WERI-Rb-1 (cell line): ENCODE measurements around the gene SLC9C2.
A peak's percentile ranks its signal among the peaks of the same experiment; 100 is the strongest.

Experiments
- DNase-seq: peaks from one replicate; pipeline ENCODE4 v3.0.0-alpha.2; 2020
- H3K27ac ChIP-seq: fragments of 250-450 bp; sonication (Bioruptor Pico); 2 replicates; pipeline ENCODE4 v1.5.1; 2020; ENCODE audit warnings: mild to moderate bottlenecking, moderate library complexity
- H3K27me3 ChIP-seq: fragments of 250-450 bp; sonication (Bioruptor Pico); 2 replicates; pipeline ENCODE4 v1.5.1; 2021; ENCODE audit warnings: mild to moderate bottlenecking, low read depth, moderate library complexity; ENCODE audit not compliant: insufficient read depth, severe bottlenecking
- H3K36me3 ChIP-seq: fragments of 250-450 bp; sonication (Bioruptor Pico); 2 replicates; pipeline ENCODE4 v1.5.1; 2020; ENCODE audit warnings: mild to moderate bottlenecking, moderate library complexity
- H3K4me3 ChIP-seq: 2 replicates; pipeline ENCODE4 v1.5.1; 2011; ENCODE audit warnings: low read depth, mild to moderate bottlenecking, control low read depth, low read length
- H3K9me3 ChIP-seq: fragments of 250-450 bp; sonication (Bioruptor Pico); 2 replicates; pipeline ENCODE4 v1.5.1; 2021; ENCODE audit warnings: mild to moderate bottlenecking, moderate library complexity; ENCODE audit not compliant: severe bottlenecking
- CTCF ChIP-seq: IDR thresholded peaks from 2 replicates; pipeline ENCODE4 v1.5.1; 2011; ENCODE audit warnings: low read depth, mild to moderate bottlenecking, control low read depth, inconsistent platforms, low read length

Gene SLC9C2

GRCh38 chr1:173489149-173489600 is 113.7 kb downstream of the SLC9C2 start:
- H3K27me3 ChIP-seq = no peaks in the 10 kb centered on the region
- H3K9me3 ChIP-seq = no peaks in the 10 kb centered on the region
- no peak overlapping the region for H3K27ac ChIP-seq
- H3K36me3 ChIP-seq = peaks cover 43% of the 10 kb centered on the region
- TF ChIP-seq CTCF = 0 out of 2 replicates have a peak, but pooled peaks have one; percentile 11
- peak; percentile 79 for DNase-seq
- no peak overlapping the region for H3K4me3 ChIP-seq

GRCh38 chr1:173488001-173488400 is 114.9 kb downstream of the SLC9C2 start:
- Histone ChIP-seq H3K27ac (no peak overlapping the region), H3K9me3 (no peaks in the 10 kb centered on the region), H3K36me3 (peaks cover 52% of the 10 kb centered on the region), H3K27me3 (no peaks in the 10 kb centered on the region), H3K4me3 (no peak overlapping the region)
- TF ChIP-seq CTCF = no peak
- DNase-seq = no peak

- H3K9me3 ChIP-seq = no peaks in the 10 kb centered on the region
- H3K4me3 ChIP-seq = no peak overlapping the region
- no peak overlapping the region for H3K27ac ChIP-seq
- no peak for DNase-seq
- no peaks in the 10 kb centered on the region for H3K27me3 ChIP-seq
- no peak for TF ChIP-seq CTCF
- H3K36me3 ChIP-seq = peaks cover 78% of the 10 kb centered on the region
Measured at GRCh38 chr1:173485401-173485800, 117.5 kb downstream of the SLC9C2 start.

- H3K27me3 ChIP-seq = no peaks in the 10 kb centered on the region
- no peaks in the 10 kb centered on the region for H3K9me3 ChIP-seq
- peaks cover 89% of the 10 kb centered on the region for H3K36me3 ChIP-seq
- DNase-seq = no peak
- H3K27ac ChIP-seq = no peak overlapping the region
- no peak overlapping the region for H3K4me3 ChIP-seq
- no peak for TF ChIP-seq CTCF
Measured at GRCh38 chr1:173484276-173484675, 118.6 kb downstream of the SLC9C2 start.

GRCh38 chr1:173482683-173483082 is 120.2 kb downstream of the SLC9C2 start:
- no peak for DNase-seq
- Histone ChIP-seq H3K27me3 (no peaks in the 10 kb centered on the region), H3K27ac (no peak overlapping the region), H3K9me3 (no peaks in the 10 kb centered on the region), H3K36me3 (peaks cover 88% of the 10 kb centered on the region), H3K4me3 (no peak overlapping the region)
- no peak for TF ChIP-seq CTCF

GRCh38 chr1:173481195-173481772 is 121.6 kb downstream of the SLC9C2 start:
- Histone ChIP-seq H3K9me3 (no peaks in the 10 kb centered on the region), H3K4me3 (no peak overlapping the region), H3K27me3 (no peaks in the 10 kb centered on the region), H3K27ac (no peak overlapping the region), H3K36me3 (peaks cover 78% of the 10 kb centered on the region)
- DNase-seq = no peak
- no peak for TF ChIP-seq CTCF
